Islet precursor cell (in vitro differentiated cells): ENCODE measurements around the gene MTHFD1L.

Experiments used
- DNase-seq: peaks from one replicate; pipeline ENCODE4 v3.0.0-alpha.2; 2018

The MTHFD1L gene

DNA sequence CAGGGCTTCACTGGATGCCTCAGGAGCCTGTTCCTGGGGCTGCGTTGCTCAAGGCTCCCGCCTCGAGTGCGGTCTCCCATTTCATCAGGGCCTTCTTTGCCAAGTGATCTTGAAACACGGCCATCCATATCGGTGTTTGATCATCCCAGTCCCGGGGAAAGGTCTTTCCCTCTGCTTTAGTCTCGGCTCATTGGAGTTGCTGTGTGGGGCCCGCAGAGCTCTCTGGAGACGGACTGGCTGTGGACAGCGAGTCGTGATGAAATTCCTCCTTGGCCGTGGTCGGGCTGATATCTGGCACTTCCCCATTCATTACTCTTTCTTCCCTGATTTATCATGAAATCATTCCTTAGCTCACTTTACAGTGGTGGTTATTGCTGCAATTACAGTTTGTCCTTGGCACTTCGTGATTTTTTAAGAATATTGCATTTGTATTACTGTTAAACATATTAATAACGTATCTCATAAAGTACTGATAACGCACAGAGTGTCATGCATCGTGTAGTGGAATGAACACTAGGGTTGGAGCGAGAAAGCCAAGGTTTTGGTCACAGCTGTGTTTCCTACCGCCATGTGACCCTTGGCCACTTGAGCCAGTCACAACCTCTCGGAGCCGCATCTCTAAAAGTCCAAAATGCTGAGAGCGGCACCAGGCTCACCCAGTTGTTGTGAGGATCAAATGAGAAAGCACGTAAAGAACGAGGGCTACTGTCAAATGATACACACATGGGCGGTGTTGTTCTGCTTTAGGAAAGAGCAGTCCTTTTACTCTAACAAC, 71.8 kb downstream of the MTHFD1L start:
- no peak for DNase-seq

- no peak for DNase-seq
These were observed 73.9 kb downstream of the MTHFD1L start for GRCh38 chr6:150939399-150939798.

GRCh38 chr6:150940941-150941340, 75.4 kb downstream of the MTHFD1L start:
- no peak for DNase-seq

DNA sequence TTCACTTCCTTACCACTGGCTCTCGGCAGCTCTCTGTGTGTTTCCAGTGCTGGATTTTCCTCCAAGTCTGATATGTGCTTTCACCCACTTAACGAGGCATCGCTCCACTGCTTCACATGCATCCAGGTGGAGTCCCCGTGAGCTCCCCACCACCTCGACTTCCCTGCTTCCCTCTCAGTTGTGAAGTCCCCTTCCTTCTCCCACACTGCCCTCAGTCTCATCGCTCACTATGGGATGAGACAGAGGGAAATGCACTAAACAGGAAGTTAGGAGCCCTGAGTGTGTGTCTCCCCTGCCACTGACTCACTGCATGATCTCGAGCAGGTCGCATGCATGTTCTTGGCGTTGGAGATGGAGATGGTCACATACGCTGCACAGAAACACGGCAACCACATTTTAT, 84.0 kb downstream of the MTHFD1L start:
- DNase-seq: no peak

DNA sequence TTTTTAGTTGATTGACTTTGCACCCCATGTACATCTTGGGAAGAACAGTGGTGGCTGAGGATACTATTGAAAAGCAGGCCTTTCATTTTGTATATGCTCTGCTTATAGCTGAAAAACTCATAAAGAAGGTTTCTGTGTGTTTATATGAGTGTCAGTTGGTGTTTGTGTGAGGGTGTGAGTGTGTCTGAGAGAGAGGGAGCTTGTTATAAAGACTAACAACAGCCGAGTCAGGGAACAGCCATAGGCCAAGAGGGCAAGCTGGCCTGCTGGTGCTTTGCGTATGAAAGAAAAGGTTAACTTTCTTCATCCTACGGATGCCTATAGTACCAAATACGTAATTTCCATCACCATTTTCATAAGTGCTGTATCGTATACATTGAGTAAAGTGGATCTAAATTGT, 88.3 kb downstream of the MTHFD1L start:
- no peak for DNase-seq

DNA sequence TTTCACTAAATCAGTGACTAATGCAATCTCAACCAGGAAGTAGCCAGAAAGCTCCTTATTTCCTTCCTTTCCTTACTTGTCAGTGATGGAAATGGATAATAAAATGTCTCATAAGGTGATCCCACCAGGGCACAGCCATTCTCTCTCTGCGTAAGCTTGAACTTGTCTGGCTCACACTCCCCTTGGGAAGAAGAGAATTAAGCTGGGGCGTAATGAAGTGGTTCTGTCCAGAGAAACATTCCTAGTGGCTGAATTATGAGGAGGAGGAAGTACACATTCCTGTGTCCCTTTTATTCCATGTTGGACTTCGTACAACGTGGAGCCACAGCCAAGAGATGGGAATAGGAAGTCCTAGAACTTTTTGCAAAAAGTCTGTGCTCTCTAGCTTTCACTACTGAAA, 93.7 kb downstream of the MTHFD1L start:
- DNase-seq: no peak

GRCh38 chr6:150962436-150962835, 96.9 kb downstream of the MTHFD1L start:
- no peak for DNase-seq

- no peak for DNase-seq
These were observed 99.3 kb downstream of the MTHFD1L start for GRCh38 chr6:150964765-150965164.

DNA sequence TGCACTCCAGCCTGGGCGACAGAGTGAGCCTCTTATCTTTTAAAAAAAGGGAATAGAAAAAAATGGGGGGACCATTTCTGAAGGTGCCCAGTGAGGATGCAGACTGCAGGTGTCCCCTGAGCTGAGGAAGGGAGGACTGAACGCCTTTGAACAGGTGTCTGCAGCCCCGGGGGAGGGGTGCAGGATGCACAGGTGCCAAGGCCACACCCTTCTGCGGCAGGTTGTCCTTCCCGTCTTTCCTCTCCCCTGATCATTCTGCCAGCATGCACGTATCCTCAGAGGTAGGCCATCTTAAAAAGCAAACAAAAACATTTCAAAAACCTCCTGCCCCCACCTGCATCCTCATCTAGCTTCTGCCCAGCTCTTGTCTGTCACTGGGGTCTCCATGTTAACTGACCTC, 101.3 kb downstream of the MTHFD1L start:
- no peak for DNase-seq

DNA sequence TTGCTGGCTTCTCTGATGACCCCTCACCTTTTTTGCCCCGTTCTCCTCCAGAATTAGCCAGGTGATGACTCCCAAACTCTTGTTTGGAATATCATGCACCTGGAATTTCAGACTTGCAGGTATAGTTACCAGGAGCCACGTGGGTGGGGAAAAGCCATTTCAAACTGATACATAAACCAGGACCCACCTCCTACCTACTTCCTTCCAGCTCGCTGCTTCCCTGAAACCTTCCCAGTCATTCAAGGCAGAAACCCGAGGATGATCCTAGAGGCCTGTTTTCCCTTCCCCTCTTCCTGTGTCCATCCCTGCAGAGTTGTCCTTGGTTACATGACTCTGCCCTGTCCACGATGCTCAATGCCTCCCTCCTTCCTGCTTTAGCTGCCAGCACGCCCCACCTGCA, 101.9 kb downstream of the MTHFD1L start:
- no peak for DNase-seq

DNA sequence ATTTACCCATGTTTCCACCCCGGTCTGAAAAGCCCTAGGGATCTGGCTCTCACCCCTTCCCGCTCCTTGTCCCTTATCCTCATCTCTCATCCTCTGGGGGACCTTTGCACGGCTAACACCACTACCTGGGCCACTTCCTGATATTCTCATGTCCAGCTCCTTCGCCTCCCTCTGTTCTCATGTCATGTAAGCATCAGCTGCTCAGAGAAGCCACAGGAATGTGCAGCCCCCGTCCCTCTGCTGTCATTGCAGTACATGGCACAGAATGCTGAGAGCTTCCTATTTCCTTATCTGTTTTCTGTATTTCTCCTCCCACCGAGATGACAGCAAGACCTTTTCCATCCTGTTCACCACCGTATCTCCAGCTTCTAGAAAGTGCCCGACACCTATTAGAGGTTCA, 102.4 kb downstream of the MTHFD1L start:
- peak; percentile 78 for DNase-seq

GRCh38 chr6:150969901-150970300, 104.4 kb downstream of the MTHFD1L start:
- DNase-seq: no peak

DNA sequence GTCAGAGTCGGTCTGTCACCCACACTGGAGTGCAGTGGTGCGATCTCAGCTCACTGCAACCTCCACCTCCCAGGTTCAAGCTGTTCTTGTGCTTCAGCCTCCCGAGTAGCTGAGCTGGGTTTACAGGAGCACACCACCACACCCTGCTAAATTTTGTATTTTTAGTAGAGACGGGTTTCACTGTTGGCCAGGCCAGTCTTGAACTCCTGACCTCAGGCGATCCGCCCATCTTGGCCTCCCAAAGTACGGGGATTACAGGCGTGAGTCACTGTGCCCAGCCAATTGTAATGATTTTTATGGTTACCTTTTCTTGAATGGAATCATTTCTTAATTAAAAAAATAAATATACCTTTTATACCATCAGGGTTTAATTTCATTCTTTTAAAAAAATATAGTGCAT, 105.7 kb downstream of the MTHFD1L start:
- DNase-seq: no peak

DNA sequence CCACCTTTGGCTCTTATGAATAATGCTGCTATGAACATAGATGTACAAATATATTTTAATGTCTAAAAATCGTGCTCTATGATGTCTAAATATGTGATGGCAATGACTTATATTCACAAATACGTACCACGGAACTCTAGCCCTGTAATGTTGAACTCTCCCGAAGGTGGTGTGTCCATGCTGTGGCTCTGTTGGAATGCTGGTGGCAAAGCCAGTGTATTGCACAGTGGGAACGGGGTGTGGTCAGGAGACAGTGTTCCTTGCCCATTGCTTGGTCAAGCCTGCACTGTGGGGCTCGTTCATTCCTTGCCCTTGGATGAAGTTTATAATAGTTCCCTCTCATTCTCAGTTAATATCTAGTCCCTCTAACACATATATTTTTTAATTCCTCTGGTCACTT, 109.6 kb downstream of the MTHFD1L start:
- DNase-seq: no peak

GRCh38 chr6:150977281-150977680, 111.8 kb downstream of the MTHFD1L start:
- DNase-seq: no peak

DNA sequence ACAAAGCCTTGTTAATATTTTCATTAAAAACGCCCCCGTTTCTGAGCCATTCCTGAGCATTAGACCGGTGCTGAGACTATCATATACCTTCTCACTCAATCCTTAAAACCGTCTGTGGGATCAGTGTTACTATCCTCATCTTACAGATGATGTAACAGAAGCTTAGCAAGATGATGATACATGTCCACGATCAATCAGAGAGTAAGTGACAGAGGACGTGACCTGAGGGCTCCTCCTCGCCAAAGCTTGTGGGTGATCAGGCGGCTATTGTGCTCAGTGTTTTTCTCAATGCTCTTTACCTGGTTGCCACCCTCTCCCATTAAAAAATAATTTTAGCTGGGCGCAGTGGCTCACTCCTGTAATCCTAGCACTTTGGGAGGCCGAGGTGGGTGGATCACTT, 113.1 kb downstream of the MTHFD1L start:
- no peak for DNase-seq

- no peak for DNase-seq
These were observed 114.4 kb downstream of the MTHFD1L start for GRCh38 chr6:150979826-150980350.

DNA sequence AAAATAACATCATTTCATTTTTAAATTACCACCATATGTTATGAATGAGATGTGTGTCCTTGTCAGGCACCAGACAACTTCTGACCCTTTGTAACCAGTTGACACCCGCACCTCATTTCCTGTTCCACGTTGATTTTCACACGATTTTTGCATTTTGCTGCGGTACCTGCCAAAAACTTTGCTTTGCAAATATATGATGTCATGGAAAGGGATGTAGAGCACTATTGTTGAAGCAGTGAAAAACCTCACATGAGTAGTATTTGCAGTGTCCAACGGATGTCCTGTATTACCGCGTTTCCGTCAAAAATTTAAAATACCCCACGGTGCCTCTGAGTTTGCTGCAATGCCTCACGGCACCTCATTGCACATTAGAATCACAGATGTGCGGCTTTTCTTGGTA, 115.6 kb downstream of the MTHFD1L start:
- DNase-seq: no peak

- no peak for DNase-seq
These were observed 116.2 kb downstream of the MTHFD1L start for GRCh38 chr6:150981669-150982068.

DNA sequence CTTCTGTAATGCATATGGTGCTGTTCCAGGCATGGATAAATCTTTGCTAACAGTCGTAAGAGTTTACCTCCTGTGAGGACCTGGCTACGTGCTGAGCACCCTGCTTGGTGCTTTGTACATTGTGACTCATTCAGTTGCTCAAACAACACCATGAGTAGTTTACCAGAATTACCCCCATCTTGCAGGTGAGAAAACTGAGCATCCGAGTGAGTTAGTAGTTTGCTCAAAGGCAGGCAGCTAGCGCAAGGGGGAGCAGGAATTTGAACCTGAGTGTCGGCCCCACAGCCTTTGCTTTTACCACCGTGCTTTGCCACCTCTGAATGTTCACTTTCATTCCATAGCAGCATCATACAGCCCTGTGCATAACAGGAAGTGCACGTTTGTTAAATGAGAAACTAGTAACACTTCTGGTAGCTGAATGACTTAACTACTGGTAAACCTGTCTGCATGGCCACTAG, 121.9 kb downstream of the MTHFD1L start:
- DNase-seq: no peak

- no peak for DNase-seq
These were observed 122.5 kb downstream of the MTHFD1L start for GRCh38 chr6:150987855-150988464.

DNA sequence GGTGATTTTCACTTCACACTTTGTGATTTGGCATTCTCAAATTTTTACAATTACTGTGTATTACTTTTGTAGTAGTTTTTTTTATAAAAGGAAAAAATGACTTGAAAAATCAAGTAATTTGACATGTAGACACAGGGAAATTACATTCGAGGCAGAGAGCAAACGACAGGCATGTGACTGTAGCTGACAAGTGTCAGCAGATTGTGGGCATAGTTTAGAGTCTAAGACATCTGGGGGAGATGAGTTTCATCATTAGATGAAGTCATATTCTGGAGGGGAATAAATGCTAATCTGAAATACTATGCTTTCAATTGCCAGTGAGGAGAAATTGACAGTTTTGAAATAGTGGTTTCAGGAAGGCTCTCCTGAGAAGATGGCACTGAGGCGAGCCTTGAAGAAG, 126.0 kb downstream of the MTHFD1L start:
- no peak for DNase-seq

DNA sequence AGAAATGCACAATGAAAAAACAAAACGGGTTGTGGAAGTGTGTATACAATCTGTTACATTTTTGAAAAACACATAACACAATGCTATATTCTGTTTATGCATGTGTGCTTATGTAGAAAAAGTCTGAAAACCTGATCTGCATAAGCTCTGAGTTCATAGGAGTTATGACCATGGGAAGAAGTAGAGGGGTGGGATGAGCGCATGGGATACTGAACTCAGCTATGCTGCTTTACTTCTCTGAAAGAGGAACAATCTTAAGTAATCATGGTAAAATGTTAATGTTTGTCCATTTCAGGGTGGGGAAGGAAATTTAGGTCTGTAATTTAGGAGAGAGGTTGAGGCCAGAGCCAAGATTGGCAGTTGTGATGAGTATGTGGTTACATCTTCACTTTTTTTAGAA, 126.8 kb downstream of the MTHFD1L start:
- DNase-seq: no peak

- no peak for DNase-seq
These were observed 127.2 kb downstream of the MTHFD1L start for GRCh38 chr6:150992703-150993102.

DNA sequence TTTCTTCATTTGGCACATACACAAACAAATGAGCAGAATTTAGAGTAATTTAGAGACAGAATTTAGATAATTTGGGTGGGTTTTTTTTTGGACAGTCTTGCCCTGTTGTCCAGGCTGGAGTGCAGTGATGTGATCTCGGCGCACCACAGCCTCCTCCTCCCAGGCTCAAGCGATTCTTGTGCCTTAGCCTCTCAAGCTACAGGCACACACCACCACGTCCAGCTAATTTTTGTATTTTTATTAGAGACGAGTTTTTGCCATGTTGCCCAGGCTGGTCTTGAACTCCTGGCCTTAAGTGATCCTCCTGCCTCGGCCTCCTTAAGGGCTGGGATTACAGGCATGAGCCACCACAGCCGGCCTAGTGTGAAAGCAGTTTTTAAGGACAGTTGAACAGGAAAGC, 127.8 kb downstream of the MTHFD1L start:
- DNase-seq: no peak
